IMR-90 (cell line): ENCODE data around the gene PLCD4. TPM values are rescaled to one million over a fixed set of nuclear protein-coding genes. Genes with fewer than 3 reads are reported as not detected.

Source experiments
- ATAC-seq: fragments of 200-7000 bp; cut with Tn5 transposase; 2 replicates; pipeline ENCODE4 v1.9.1; 2020; ENCODE audit warnings: low read depth, mild to moderate bottlenecking, moderate library complexity
- BruUV-seq: library from RNA; stranded (reverse); fragments of 400-500 nt; replicated peaks from 2 replicates; lab custom pipeline; 2021; lab: Mats Ljungman, UMichigan
- CTCF ChIA-PET: fragments of 300-600 bp; formaldehyde crosslinking; extraction: SDS; loops from one replicate; lab custom pipeline; 2021; ENCODE audit warnings: antibody characterized with exemption; lab: Yijun Ruan, JAX
- POLR2A ChIA-PET: fragments of 300-600 bp; sonication (Branson Sonifier 250); formaldehyde crosslinking; loops from one replicate; lab custom pipeline; 2022; ENCODE audit warnings: antibody characterized with exemption; ENCODE audit not compliant: unreplicated experiment; lab: Charles Lee
- DNase-seq: peaks from one replicate; pipeline ENCODE4 v3.0.0; 2013
- H2AFZ ChIP-seq: replicated peaks from 2 replicates; pipeline ENCODE3; 2013; ENCODE audit warnings: low read length, mild to moderate bottlenecking; ENCODE audit not compliant: poor library complexity
- H2AK5ac ChIP-seq: 2 replicates; pipeline ENCODE4 v1.6.1; 2013; ENCODE audit warnings: low read depth, low read length, inconsistent platforms
- H2AK9ac ChIP-seq: replicated peaks from 2 replicates; pipeline ENCODE3; 2013; ENCODE audit warnings: mild to moderate bottlenecking, low read depth, low read length, moderate library complexity; ENCODE audit not compliant: poor library complexity
- H2BK120ac ChIP-seq: 2 replicates; pipeline ENCODE4 v1.6.1; 2013; ENCODE audit warnings: low read depth, low read length, inconsistent platforms
- H2BK15ac ChIP-seq: 3 replicates; pipeline ENCODE4 v1.6.1; 2013; ENCODE audit warnings: low read depth, low read length, inconsistent platforms
- H2BK20ac ChIP-seq: 2 replicates; pipeline ENCODE4 v1.6.1; 2013; ENCODE audit warnings: low read depth, mild to moderate bottlenecking, inconsistent platforms, low read length, moderate library complexity
- H2BK5ac ChIP-seq: 2 replicates; pipeline ENCODE4 v1.6.1; 2013; ENCODE audit warnings: mild to moderate bottlenecking, low read depth, low read length, inconsistent platforms; ENCODE audit not compliant: poor library complexity, severe bottlenecking
- H3K14ac ChIP-seq: replicated peaks from 2 replicates; pipeline ENCODE4 v1.6.1; 2013; ENCODE audit warnings: low read depth, low read length, inconsistent platforms
- H3K18ac ChIP-seq: 2 replicates; pipeline ENCODE4 v1.6.1; 2013; ENCODE audit warnings: low read depth, low read length, control low read depth
- H3K23ac ChIP-seq: 2 replicates; pipeline ENCODE4 v1.6.1; 2013; ENCODE audit warnings: low read depth, low read length, inconsistent platforms
- H3K27ac ChIP-seq: 2 replicates; pipeline ENCODE4 v1.5.1; 2013; ENCODE audit warnings: mild to moderate bottlenecking, control low read depth, low read length; ENCODE audit not compliant: insufficient read depth
- H3K27me3 ChIP-seq: 2 replicates; pipeline ENCODE4 v1.6.1; 2013; ENCODE audit warnings: low read length; ENCODE audit not compliant: control insufficient read depth, insufficient read depth
- H3K36me3 ChIP-seq: 2 replicates; pipeline ENCODE4 v1.6.1; 2013; ENCODE audit warnings: low read length, mixed read lengths; ENCODE audit not compliant: control insufficient read depth, insufficient read depth
- H3K4ac ChIP-seq: 2 replicates; pipeline ENCODE4 v1.6.1; 2013; ENCODE audit warnings: low read depth, low read length, inconsistent platforms
- H3K4me1 ChIP-seq: 2 replicates; pipeline ENCODE4 v1.6.1; 2013; ENCODE audit warnings: low read length, mixed read lengths; ENCODE audit not compliant: control insufficient read depth, insufficient read depth
- H3K4me2 ChIP-seq: 2 replicates; pipeline ENCODE4 v1.6.1; 2013; ENCODE audit warnings: low read depth, mild to moderate bottlenecking, control low read depth, low read length, moderate library complexity
- H3K4me3 ChIP-seq: 2 replicates; pipeline ENCODE4 v1.5.1; 2013; ENCODE audit warnings: low read depth, mild to moderate bottlenecking, control low read depth, low read length, moderate library complexity; ENCODE audit not compliant: insufficient read depth
- H3K56ac ChIP-seq: 2 replicates; pipeline ENCODE4 v1.6.1; 2013; ENCODE audit warnings: low read length, inconsistent platforms; ENCODE audit not compliant: insufficient read depth; ENCODE audit errors: extremely low read depth
- H3K79me1 ChIP-seq, 2 experiments: 2 replicates each; pipeline ENCODE4 v1.6.1; 2013; ENCODE audit warnings: low read length in 2 of 2, inconsistent platforms in 1 of 2, low read depth in 1 of 2
- H3K9ac ChIP-seq: 2 replicates; pipeline ENCODE4 v1.6.1; 2013; ENCODE audit warnings: low read depth, low read length, control low read depth
- H3K9me1 ChIP-seq: 2 replicates; pipeline ENCODE4 v1.6.1; 2013; ENCODE audit warnings: low read length, inconsistent platforms; ENCODE audit not compliant: insufficient read depth
- H3K9me3 ChIP-seq: 2 replicates; pipeline ENCODE4 v1.6.1; 2013; ENCODE audit warnings: low read length; ENCODE audit not compliant: control insufficient read depth, insufficient read depth
- H4K20me1 ChIP-seq: 2 replicates; pipeline ENCODE4 v1.6.1; 2013; ENCODE audit warnings: low read length, inconsistent platforms; ENCODE audit not compliant: insufficient read depth
- H4K5ac ChIP-seq: 2 replicates; pipeline ENCODE4 v1.6.1; 2013; ENCODE audit warnings: mild to moderate bottlenecking, low read depth, low read length, control low read depth
- H4K8ac ChIP-seq, 2 experiments: 2 replicates each; pipeline ENCODE4 v1.6.1; 2013; ENCODE audit warnings: low read depth in 2 of 2, low read length in 2 of 2, control low read depth in 1 of 2, inconsistent platforms in 1 of 2
- H4K91ac ChIP-seq: 2 replicates; pipeline ENCODE4 v1.6.1; 2013; ENCODE audit warnings: low read depth, low read length, inconsistent platforms; ENCODE audit not compliant: insufficient read depth
- BHLHE40 ChIP-seq: fragments of 150-350 bp; IDR thresholded peaks from 2 replicates; pipeline ENCODE4 v1.6.1; 2016; ENCODE audit warnings: mild to moderate bottlenecking, low read depth, low read length
- CEBPB ChIP-seq: IDR thresholded peaks from 2 replicates; pipeline ENCODE4 v1.6.1; 2012; ENCODE audit warnings: low read depth, low read length, improper control_type of control experiment
- CHD1 ChIP-seq: IDR thresholded peaks from 2 replicates; pipeline ENCODE4 v1.6.1; 2012; ENCODE audit warnings: low read depth, low read length, improper control_type of control experiment
- FOS ChIP-seq: fragments of 150-350 bp; IDR thresholded peaks from 2 replicates; pipeline ENCODE4 v1.6.1; 2016; ENCODE audit warnings: low read depth, low read length
- MAFK ChIP-seq: IDR thresholded peaks from 2 replicates; pipeline ENCODE4 v1.6.1; 2012; ENCODE audit warnings: low read depth, low read length, improper control_type of control experiment
- MAZ ChIP-seq: IDR thresholded peaks from 2 replicates; pipeline ENCODE4 v1.6.1; 2012; ENCODE audit warnings: low read depth, mild to moderate bottlenecking, low read length, improper control_type of control experiment, moderate library complexity, borderline replicate concordance
- MXI1 ChIP-seq: IDR thresholded peaks from 2 replicates; pipeline ENCODE4 v1.6.1; 2012; ENCODE audit warnings: low read depth, mild to moderate bottlenecking, low read length, moderate library complexity, borderline replicate concordance
- NFE2L2 ChIP-seq: fragments of 150-350 bp; IDR thresholded peaks from 2 replicates; pipeline ENCODE4 v1.6.1; 2016; ENCODE audit warnings: low read depth, mild to moderate bottlenecking, low read length
- POLR2A ChIP-seq: IDR thresholded peaks from 2 replicates; pipeline ENCODE4 v1.6.1; 2012; ENCODE audit warnings: mild to moderate bottlenecking, low read depth, low read length
- RAD21 ChIP-seq: IDR thresholded peaks from 2 replicates; pipeline ENCODE4 v1.6.1; 2012; ENCODE audit warnings: low read length, improper control_type of control experiment
- RCOR1 ChIP-seq: IDR thresholded peaks from 2 replicates; pipeline ENCODE4 v1.6.1; 2012; ENCODE audit warnings: mild to moderate bottlenecking, low read length, improper control_type of control experiment; ENCODE audit not compliant: insufficient replicate concordance
- RFX5 ChIP-seq: IDR thresholded peaks from 2 replicates; pipeline ENCODE4 v1.8.0; 2012; ENCODE audit warnings: low read depth, mild to moderate bottlenecking, low read length, moderate library complexity
- SMC3 ChIP-seq: fragments of 150-350 bp; IDR thresholded peaks from 2 replicates; pipeline ENCODE4 v1.6.1; 2016; ENCODE audit warnings: low read depth, mild to moderate bottlenecking, antibody characterized with exemption, low read length, moderate library complexity
- WGBS, 2 experiments: methylation state at CpG; one replicate each; pipeline versions ENCODE4 v1.1.5 to v1.1.7; 2013; ENCODE audit warnings: missing lambda C conversion rate in 2 of 2; ENCODE audit not compliant: insufficient read length in 1 of 2; ENCODE audit errors: extremely low coverage in 2 of 2; 5-methylcytosine and 5-hydroxymethylcytosine counted together
- dilution Hi-C: fragments of 300-500 bp; cut with HindIII; formaldehyde crosslinking; loops from one replicate; pipeline ENCODE4 v1.14.3; 2018; ENCODE audit warnings: low sequenced_read_pairs; ENCODE audit not compliant: unreplicated experiment
- in situ Hi-C: fragments of 300-500 bp; cut with MboI; formaldehyde crosslinking; loops from 3 replicates; pipeline ENCODE4 v1.14.3; 2019; ENCODE audit warnings: low sequenced_read_pairs, inconsistent platforms, mixed read lengths
- intact Hi-C: fragments of 100-400 bp; cut with micrococcal nuclease; formaldehyde crosslinking; loops from 2 replicates; pipeline ENCODE4 v1.10.0; 2022
- polyA plus RNA-seq, 3 experiments: library from polyadenylated mRNA; depleted of rRNA; stranded (reverse); fragments of >200 nt; gene quantifications; 2 replicates each; pipeline ENCODE4 v1.2.3, GENCODE V29; 2012; ENCODE audit warnings: low replicate concordance in 1 of 3
- total RNA-seq: library from RNA; depleted of rRNA; stranded (reverse); fragments of >200 nt; gene quantifications from 2 replicates; pipeline ENCODE4 v1.2.3, GENCODE V29; 2012
- TF ChIP-seq, protein P1 (sequence below): fragments of 150-350 bp; IDR thresholded peaks from 2 replicates; pipeline ENCODE4 v1.6.1; 2017; ENCODE audit warnings: mild to moderate bottlenecking, antibody characterized with exemption, low read length, low read depth
- TF ChIP-seq, protein P2 (sequence below): fragments of 150-350 bp; IDR thresholded peaks from 2 replicates; pipeline ENCODE4 v1.6.1; 2016; ENCODE audit warnings: low read depth, mild to moderate bottlenecking, low read length, moderate library complexity, borderline replicate concordance
- TF ChIP-seq, protein P3 (sequence below): conservative IDR thresholded peaks from 2 replicates; pipeline ENCODE4 v1.5.1; 2012; ENCODE audit warnings: mild to moderate bottlenecking, low read depth, low read length, improper control_type of control experiment

PLCD4 gene
- total and polyA plus RNA-seq, 2 of the 4 experiments (the other 2 are of a cell fraction): 1.9 to 2.0 TPM

DNA sequence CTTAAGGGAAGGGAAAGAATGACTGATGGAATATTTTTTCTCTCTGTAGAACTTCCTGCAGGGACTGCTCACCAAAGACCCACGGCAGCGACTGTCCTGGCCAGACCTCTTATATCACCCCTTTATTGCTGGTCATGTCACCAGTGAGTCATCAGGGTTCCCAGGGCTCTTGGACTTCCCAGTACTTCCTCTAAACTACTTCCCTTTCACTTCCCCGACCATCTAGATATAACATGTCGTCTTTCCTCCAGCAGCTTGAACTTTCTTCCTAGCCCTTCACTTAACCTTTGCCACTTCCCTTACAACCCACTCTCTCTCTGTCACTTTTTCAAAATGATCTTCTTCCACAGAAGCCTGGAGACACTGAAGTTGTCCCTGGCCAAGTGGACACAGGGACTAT, 71.4 kb downstream of the PLCD4 start:
- BruUV-seq: no TSS peak
- no peak overlapping the region for H2BK120ac ChIP-seq
- WGBS, 2 experiments: 70% methylated on average over 2 of the region's 4 CpGs; no CpG with 5 or more reads in 1 of the 2 experiments
- H3K9me3 ChIP-seq: no peaks in the 10 kb centered on the region
- H2AFZ ChIP-seq: no peak overlapping the region
- H2AK9ac ChIP-seq: no peak overlapping the region
- no peaks in the 10 kb centered on the region for H3K4me1 ChIP-seq
- intact Hi-C loops: no loop called here
- H2BK20ac ChIP-seq: no peak overlapping the region
- H3K9me1 ChIP-seq: no peaks in the 10 kb centered on the region
- no peak overlapping the region for H2BK5ac ChIP-seq
- no peak overlapping the region for H3K14ac ChIP-seq
- no peak overlapping the region for H3K27ac ChIP-seq
- no peak overlapping the region for H4K5ac ChIP-seq
- peaks cover 22% of the 10 kb centered on the region for H3K36me3 ChIP-seq
- no peaks in the 10 kb centered on the region for H4K20me1 ChIP-seq
- no peak for TF ChIP-seq FOS
- no peak for TF ChIP-seq BHLHE40
- TF ChIP-seq NFE2L2: no peak
- no peak for TF ChIP-seq MAFK
- no peak for TF ChIP-seq RFX5
- no peak for TF ChIP-seq RAD21
- no peak for TF ChIP-seq MXI1
- TF ChIP-seq, protein P1, sequence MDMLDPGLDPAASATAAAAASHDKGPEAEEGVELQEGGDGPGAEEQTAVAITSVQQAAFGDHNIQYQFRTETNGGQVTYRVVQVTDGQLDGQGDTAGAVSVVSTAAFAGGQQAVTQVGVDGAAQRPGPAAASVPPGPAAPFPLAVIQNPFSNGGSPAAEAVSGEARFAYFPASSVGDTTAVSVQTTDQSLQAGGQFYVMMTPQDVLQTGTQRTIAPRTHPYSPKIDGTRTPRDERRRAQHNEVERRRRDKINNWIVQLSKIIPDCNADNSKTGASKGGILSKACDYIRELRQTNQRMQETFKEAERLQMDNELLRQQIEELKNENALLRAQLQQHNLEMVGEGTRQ: no peak
- TF ChIP-seq RCOR1: no peak
- no peak for TF ChIP-seq MAZ
- TF ChIP-seq, protein P2, sequence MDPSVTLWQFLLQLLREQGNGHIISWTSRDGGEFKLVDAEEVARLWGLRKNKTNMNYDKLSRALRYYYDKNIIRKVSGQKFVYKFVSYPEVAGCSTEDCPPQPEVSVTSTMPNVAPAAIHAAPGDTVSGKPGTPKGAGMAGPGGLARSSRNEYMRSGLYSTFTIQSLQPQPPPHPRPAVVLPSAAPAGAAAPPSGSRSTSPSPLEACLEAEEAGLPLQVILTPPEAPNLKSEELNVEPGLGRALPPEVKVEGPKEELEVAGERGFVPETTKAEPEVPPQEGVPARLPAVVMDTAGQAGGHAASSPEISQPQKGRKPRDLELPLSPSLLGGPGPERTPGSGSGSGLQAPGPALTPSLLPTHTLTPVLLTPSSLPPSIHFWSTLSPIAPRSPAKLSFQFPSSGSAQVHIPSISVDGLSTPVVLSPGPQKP: no peak
- TF ChIP-seq CHD1: no peak
- no peak for TF ChIP-seq SMC3
- no peak for TF ChIP-seq CEBPB
- TF ChIP-seq POLR2A: no peak
- TF ChIP-seq, protein P3, sequence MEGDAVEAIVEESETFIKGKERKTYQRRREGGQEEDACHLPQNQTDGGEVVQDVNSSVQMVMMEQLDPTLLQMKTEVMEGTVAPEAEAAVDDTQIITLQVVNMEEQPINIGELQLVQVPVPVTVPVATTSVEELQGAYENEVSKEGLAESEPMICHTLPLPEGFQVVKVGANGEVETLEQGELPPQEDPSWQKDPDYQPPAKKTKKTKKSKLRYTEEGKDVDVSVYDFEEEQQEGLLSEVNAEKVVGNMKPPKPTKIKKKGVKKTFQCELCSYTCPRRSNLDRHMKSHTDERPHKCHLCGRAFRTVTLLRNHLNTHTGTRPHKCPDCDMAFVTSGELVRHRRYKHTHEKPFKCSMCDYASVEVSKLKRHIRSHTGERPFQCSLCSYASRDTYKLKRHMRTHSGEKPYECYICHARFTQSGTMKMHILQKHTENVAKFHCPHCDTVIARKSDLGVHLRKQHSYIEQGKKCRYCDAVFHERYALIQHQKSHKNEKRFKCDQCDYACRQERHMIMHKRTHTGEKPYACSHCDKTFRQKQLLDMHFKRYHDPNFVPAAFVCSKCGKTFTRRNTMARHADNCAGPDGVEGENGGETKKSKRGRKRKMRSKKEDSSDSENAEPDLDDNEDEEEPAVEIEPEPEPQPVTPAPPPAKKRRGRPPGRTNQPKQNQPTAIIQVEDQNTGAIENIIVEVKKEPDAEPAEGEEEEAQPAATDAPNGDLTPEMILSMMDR: no peak
- H3K4ac ChIP-seq: no peak overlapping the region
- no peak overlapping the region for H3K18ac ChIP-seq
- no peak overlapping the region for H3K56ac ChIP-seq
- no peak overlapping the region for H3K4me3 ChIP-seq
- H2AK5ac ChIP-seq: no peak overlapping the region
- H4K91ac ChIP-seq: no peak overlapping the region
- ChIA-PET POLR2A (no interaction called here), CTCF (no interaction called here)
- H3K27me3 ChIP-seq: no peaks in the 10 kb centered on the region
- DNase-seq (peak; percentile 32), ATAC-seq (no peak)
- dilution Hi-C loops: no loop called here
- no peak overlapping the region for H2BK15ac ChIP-seq
- no peaks in the 10 kb centered on the region for H3K79me1 ChIP-seq
- H3K23ac ChIP-seq: no peak overlapping the region
- H3K4me2 ChIP-seq: no peak overlapping the region
- H3K9ac ChIP-seq: no peak overlapping the region
- in situ Hi-C loops: no loop called here
- H4K8ac ChIP-seq: no peak overlapping the region
